ENCODE results near the gene PRSS2.
"Not testable (repeated sequence)": the region's sequence is repeated elsewhere in the genome, so short reads cannot be mapped to it uniquely, and the experiment has no call there.

Gene PRSS2

GRCh38 chr7:142759433-142759832 is 11.3 kb upstream of the PRSS2 start:
- DNase-seq (ENCODE audit: low spot score) = no peak

DNA sequence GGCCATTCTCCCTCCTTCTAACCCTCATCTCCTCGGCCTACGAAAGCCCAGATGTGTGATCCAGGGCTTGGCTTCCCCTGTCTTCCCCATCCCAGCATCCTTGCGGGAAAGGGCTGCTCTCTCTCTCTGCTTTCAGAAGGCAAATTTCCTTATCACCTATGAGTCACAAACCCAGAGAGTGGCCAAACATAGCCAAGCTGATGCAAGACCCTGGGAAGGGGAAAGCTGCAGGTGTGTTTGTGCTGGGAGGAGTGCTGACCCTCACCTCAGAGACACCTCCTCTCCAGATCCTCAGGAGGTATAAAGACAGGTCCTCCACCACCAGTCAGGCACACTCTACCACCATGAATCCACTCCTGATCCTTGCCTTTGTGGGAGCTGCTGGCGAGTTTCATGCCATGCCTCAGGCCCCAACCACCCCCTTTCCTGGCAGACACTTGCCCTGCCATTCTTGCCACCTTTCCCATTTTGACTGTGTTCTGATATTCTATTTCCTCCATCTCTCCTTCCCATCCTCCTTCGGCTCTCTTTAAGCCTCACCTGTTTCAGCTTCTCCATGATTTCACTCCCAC is 10.6 kb upstream of the PRSS2 start:
- no peak for DNase-seq (ENCODE audit: low spot score)

- DNase-seq (ENCODE audit: low spot score) = not testable (repeated sequence)
Observed at GRCh38 chr7:142761606-142762005, 9.2 kb upstream of the PRSS2 start.

DNA sequence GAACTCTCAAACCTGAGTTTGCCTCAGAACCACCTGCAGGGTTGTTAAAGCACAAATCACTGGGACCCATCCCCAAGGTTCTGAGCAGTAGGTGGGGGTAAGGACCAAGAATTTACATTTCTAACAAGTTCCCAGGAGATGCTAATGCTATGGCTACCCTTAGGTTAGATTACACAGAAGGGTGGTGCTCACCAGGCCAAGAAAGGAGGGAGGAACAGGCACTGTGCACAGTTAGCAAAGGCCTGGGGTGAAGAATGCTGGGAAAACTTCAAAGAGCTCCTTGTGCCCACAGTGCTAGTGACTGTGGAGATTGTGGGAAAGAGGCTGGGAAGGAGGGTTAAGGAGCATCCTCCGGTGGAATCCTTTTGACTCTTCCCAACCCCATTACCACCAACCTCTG is 8.7 kb upstream of the PRSS2 start:
- DNase-seq (ENCODE audit: low spot score) = no peak

GRCh38 chr7:142767451-142767850 is 3.3 kb upstream of the PRSS2 start:
- DNase-seq (ENCODE audit: low spot score) = no peak

- no peak for DNase-seq (ENCODE audit: low spot score)
Observed at GRCh38 chr7:142767861-142768260, 2.9 kb upstream of the PRSS2 start.

DNA sequence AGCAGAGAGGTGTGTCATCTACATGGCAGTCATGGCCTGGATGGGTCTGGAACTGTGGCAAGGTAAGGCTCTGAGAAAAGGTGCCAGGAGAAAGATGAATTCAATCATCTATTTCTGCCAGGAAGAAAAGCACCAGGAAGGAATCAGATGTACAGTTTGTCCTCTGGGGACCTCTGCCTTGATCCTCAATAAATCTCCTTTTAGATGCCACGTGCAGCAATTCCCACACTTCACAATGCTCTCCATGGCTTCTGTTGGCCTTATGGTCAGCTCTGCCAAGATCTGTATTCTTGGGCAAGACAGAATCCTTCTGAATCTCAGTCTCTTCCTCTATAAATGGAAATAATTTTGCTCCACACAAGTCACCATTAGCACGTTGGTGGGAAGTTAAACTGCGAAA is 1.9 kb upstream of the PRSS2 start:
- not testable (repeated sequence) for DNase-seq (ENCODE audit: low spot score)

DNA sequence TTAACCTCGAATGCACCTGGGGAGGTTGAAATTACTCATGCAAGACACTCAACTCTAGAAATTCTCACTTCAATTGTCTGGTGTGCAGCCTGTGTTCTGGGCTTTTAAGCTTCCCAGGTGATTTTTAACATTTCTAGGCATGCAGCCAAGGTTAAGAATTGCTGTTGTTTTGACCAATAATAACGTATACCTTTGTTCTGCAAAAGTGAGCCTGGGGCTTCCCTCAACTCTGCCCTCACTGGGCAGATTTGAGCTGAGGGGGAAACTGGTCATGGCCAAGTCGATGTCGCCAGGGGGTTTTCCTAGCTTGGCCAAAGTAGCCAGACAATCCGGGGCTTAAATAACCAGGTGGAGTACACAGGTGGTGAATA is 568 bp downstream of the PRSS2 start:
- DNase-seq (ENCODE audit: low spot score) = no peak

DNA sequence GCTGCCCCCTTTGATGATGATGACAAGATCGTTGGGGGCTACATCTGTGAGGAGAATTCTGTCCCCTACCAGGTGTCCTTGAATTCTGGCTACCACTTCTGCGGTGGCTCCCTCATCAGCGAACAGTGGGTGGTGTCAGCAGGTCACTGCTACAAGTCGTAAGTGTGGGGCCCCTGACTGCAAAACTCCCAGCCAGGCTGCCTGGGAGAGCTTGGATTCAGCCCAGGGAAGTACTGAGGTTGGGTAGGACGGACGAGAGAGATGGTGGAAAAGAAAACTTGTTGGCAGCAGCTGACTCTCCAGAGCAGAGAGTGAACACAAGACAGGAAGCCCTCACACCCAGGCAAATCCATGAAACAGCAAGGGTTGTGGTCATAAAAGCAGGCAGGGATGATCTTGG is 1.3 kb downstream of the PRSS2 start:
- no peak for DNase-seq (ENCODE audit: low spot score)

DNA sequence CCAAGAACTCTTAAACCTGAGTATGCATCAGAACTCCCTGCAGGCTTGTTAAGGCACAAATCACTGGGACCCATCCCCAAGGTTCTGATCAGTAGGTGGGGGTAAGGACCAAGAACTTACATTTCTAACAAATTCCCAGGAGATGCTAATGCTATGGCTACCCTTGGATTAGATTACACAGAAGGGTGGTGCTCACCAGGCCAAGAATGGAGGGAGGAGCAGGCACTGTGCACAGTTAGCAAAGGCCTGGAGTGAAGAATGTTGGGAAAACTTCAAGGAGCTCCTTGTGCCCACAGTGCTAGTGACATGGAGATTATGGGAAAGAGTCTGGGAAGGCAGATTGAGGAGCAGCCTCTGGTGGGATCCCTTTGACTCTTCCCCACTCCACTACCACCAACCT is 1.9 kb downstream of the PRSS2 start:
- no peak for DNase-seq (ENCODE audit: low spot score)

- DNase-seq (ENCODE audit: low spot score) = no peak
Observed at GRCh38 chr7:142773230-142773629, 2.5 kb downstream of the PRSS2 start.

GRCh38 chr7:142773937-142774744 is 3.4 kb downstream of the PRSS2 start:
- DNase-seq (ENCODE audit: low spot score) = no peak

DNA sequence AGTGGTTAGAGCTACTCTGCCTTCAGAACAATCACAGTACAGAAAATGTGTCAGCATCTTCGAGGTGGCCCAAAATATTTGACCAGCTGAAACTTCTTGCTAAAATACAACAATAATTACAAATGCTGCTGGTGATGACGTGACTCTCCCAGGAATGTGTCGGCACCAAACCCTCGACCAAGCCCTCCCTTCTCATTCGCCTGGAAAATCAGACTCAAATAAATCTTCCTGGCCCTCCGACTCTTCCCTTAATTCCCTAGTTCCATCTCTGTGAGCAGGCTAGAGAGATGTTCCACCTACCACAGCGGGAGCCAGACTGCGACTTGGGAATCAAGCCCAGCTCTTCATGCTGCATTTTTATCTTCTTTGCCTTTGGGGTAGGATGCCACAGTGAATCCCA is 4.1 kb downstream of the PRSS2 start:
- DNase-seq (ENCODE audit: low spot score) = no peak

- DNase-seq (ENCODE audit: low spot score) = not testable (repeated sequence)
Observed at GRCh38 chr7:142775351-142776115, 4.8 kb downstream of the PRSS2 start.

DNA sequence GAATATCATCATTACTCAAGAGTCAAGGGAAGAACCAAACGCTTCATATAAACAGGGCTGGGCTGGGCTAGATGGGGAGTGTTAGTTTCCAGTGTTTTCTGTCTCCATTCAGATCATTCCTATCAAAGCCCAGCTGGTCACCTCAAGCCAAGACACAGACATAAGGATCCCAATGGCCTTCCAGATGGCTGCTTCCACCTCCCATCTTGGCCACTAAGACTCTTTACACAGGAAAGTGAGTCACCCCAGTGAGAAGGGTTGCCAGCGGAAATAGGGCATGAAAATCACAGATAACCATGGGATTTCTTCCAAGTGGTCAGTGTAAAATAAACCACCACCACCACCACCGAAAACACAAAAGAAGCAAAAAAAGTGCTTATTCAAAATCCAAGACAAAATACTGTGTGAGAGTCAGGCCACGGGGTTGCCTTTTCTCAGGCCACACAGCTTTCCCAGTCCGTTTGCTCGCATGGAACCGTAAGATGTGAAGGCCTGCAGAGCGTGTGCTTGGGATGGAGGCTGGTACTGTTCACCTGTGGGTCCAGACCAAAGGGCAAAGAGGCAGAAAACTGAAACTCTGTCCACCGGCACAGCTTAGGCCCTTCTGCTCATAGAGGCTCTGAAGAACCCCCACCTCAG is 5.6 kb downstream of the PRSS2 start:
- no peak for DNase-seq (ENCODE audit: low spot score)

GRCh38 chr7:142776845-142777225 is 6.1 kb downstream of the PRSS2 start:
- not testable (repeated sequence) for DNase-seq (ENCODE audit: low spot score)

DNA sequence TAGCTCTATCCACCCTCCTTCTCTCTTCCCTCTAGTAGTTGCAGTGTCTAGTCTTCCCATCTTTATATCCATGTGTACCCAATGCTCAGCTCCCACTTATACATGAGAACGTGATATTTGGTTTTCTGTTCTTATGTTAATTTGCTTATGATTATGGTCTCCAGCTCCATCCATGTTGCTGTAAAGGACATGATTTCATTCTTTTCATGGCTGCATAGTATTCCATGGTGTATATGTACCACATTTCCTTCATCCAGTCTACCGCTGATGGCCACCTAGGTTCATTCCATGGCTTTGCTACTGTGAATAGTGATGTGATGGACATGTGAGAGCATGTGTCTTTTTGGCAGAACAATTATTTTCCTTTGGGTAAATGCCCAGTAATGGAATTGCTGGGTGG is 6.5 kb downstream of the PRSS2 start:
- DNase-seq (ENCODE audit: low spot score) = no peak

GRCh38 chr7:142782922-142783900 is 12.4 kb downstream of the PRSS2 start:
- DNase-seq (ENCODE audit: low spot score) = peak; percentile 86

DNA sequence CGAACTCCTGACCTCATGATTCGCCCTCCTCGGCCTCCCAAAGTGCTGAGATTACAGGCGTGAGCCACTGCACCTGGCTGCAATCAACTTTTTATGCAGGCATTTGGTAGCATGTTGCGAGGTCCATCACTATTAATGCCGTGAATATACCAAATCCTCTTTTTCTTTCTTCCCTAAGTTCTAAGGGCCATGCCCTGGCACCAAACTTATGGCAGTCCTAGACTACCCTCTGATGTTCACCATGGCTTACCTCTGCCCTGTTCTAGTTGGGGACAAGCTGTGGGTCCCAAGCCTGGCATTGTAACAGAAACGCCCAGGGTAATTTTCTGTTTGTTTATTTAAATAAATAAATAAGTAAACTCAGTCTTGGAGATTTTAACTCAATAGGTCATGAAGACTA is 13.3 kb downstream of the PRSS2 start:
- no peak for DNase-seq (ENCODE audit: low spot score)

DNA sequence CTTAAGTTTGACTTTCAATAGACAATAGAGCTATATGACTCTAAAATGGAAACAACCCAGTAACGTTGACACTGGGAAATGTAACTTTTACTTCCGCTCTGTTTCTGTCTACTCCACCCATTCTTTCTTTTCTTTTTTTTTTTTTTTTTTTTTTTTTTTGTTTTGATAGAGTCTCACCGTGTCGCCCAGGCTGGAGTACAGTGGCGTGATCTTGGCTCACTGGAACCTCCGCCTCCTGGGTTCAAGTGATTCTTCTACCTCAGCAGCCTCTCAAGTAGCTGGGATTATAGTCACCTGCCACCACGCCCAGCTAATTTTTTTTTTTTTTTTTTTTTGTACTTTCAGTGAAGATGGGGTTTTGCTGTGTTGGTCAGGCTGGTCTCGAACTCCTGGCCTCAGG is 13.9 kb downstream of the PRSS2 start:
- DNase-seq (ENCODE audit: low spot score) = no peak

- DNase-seq (ENCODE audit: low spot score) = no peak
Observed at GRCh38 chr7:142785841-142786250, 15.1 kb downstream of the PRSS2 start.
